Mucosa of rectum (tissue), 2 donors: ENCODE measurements around the gene DYRK4.
A peak's percentile ranks its signal among the peaks of the same experiment; 100 is the strongest.
"Not testable (repeated sequence)": the region's sequence is repeated elsewhere in the genome, so short reads cannot be mapped to it uniquely, and the experiment has no call there.

Source experiments
- H3K27ac ChIP-seq, 2 donors: one replicate each; pipeline ENCODE4 v1.7.0; 2013; ENCODE audit warnings: inconsistent platforms in 2 of 2, low read depth in 2 of 2, low read length in 2 of 2
- H3K27me3 ChIP-seq, 2 donors: one replicate each; pipeline ENCODE4 v1.7.0; 2013; ENCODE audit warnings: low read length in 2 of 2; ENCODE audit not compliant: control insufficient read depth in 2 of 2, insufficient read depth in 2 of 2
- H3K36me3 ChIP-seq, 2 donors: one replicate each; pipeline ENCODE4 v1.7.0; 2013; ENCODE audit warnings: low read length in 2 of 2; ENCODE audit not compliant: control insufficient read depth in 2 of 2, insufficient read depth in 2 of 2
- H3K4me1 ChIP-seq, 2 donors: one replicate each; pipeline ENCODE4 v1.7.0; 2013; ENCODE audit warnings: low read length in 2 of 2, mild to moderate bottlenecking in 1 of 2; ENCODE audit not compliant: control insufficient read depth in 2 of 2, insufficient read depth in 2 of 2
- H3K4me3 ChIP-seq, 2 donors: one replicate each; pipeline ENCODE4 v1.7.0; 2013; ENCODE audit warnings: low read length in 2 of 2
- H3K9ac ChIP-seq, 2 donors: one replicate each; pipeline ENCODE4 v1.7.0; 2013; ENCODE audit warnings: low read length in 2 of 2, low read depth in 1 of 2, mild to moderate bottlenecking in 1 of 2
- H3K9me3 ChIP-seq, 2 donors: one replicate each; pipeline ENCODE4 v1.7.0; 2013; ENCODE audit warnings: low read length in 2 of 2; ENCODE audit not compliant: control insufficient read depth in 2 of 2
- donor health status: healthy.
- donor health status: Normal muscosa, but diverticular disease.

The DYRK4 gene, protein sequence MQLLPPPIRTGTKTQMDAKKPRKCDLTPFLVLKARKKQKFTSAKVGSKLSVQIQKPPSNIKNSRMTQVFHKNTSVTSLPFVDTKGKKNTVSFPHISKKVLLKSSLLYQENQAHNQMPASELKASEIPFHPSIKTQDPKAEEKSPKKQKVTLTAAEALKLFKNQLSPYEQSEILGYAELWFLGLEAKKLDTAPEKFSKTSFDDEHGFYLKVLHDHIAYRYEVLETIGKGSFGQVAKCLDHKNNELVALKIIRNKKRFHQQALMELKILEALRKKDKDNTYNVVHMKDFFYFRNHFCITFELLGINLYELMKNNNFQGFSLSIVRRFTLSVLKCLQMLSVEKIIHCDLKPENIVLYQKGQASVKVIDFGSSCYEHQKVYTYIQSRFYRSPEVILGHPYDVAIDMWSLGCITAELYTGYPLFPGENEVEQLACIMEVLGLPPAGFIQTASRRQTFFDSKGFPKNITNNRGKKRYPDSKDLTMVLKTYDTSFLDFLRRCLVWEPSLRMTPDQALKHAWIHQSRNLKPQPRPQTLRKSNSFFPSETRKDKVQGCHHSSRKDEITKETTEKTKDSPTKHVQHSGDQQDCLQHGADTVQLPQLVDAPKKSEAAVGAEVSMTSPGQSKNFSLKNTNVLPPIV

DNA sequence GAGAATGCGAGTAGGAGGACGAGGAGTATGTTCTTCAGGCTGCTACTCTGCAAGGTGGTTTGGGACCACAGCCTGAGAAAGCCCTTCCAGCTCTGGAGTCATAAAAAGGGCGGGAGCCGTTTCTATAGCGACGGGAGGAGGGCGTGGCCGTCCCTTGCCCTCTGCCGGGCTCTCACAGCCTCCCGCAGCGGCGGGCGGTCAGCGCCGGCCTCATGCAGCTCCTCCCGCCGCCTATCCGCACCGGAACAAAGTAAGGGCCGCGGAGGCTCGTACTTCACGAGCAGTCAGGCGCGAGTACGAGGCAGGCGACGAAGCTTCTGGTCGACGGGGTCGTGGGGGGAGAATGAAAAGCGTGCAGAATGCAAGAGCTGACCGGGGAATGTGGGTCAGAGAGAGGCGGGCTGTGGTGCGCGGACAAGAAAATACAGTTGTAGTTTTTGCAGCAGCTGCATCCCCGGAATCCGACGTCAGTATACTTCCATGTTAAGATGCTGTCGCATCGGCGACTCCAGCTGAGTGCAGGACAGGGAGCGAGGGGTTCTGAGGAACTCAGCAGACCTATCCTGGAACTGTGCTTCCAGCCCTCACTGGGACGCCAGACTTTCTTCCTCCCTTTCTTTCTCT lies at the start of gene DYRK4:
Gene DYRK4 (plus strand): TSS at position 175 of the 624 bp plus-strand sequence. CDS start 38 bp downstream, at position 213.
- H3K27me3 ChIP-seq = no peaks in the 10 kb centered on the region
- H3K4me3 ChIP-seq = peak within 1 kb of the TSS; percentile 56 to 71
- peaks cover 2 to 11% of the 10 kb centered on the region in 2 donors for H3K4me1 ChIP-seq
- H3K9me3 ChIP-seq = no peaks in the 10 kb centered on the region
- peak within 1 kb of the TSS in 1 of 2 donors; percentile 63 for H3K27ac ChIP-seq
- H3K36me3 ChIP-seq = no peaks in the 10 kb centered on the region
- H3K9ac ChIP-seq = peak within 1 kb of the TSS; percentile 55 to 57

GRCh38 chr12:4518106-4518728 lies 43.8 kb upstream of the DYRK4 start:
- Histone ChIP-seq H3K4me1 (no peaks in the 10 kb centered on the region), H3K36me3 (peaks cover 5 to 17% of the 10 kb centered on the region in 2 donors), H3K27me3 (no peaks in the 10 kb centered on the region), H3K9me3 (no peaks in the 10 kb centered on the region), H3K9ac (no peak overlapping the region), H3K27ac (no peak overlapping the region), H3K4me3 (no peak overlapping the region)

- H3K9ac ChIP-seq, H3K9me3 ChIP-seq, H3K27ac ChIP-seq, H3K4me3 ChIP-seq, H3K4me1 ChIP-seq, H3K27me3 ChIP-seq: not testable (repeated sequence)
- peaks cover 9 to 12% of the 10 kb centered on the region in 2 donors for H3K36me3 ChIP-seq
These were observed 38.6 kb upstream of the DYRK4 start for GRCh38 chr12:4523443-4523842.

- Histone ChIP-seq H3K9me3 (no peaks in the 10 kb centered on the region), H3K9ac (no peak overlapping the region), H3K4me1 (no peaks in the 10 kb centered on the region), H3K27me3 (no peaks in the 10 kb centered on the region), H3K36me3 (peaks cover 16 to 19% of the 10 kb centered on the region in 2 donors), H3K4me3 (no peak overlapping the region), H3K27ac (no peak overlapping the region)
These were observed 35.0 kb upstream of the DYRK4 start for GRCh38 chr12:4526923-4527546.

GRCh38 chr12:4530160-4530559 lies 31.8 kb upstream of the DYRK4 start:
- Histone ChIP-seq H3K4me1 (no peaks in the 10 kb centered on the region), H3K9me3 (no peaks in the 10 kb centered on the region), H3K27ac (no peak overlapping the region), H3K4me3 (no peak overlapping the region), H3K36me3 (peaks cover 15 to 27% of the 10 kb centered on the region in 2 donors), H3K9ac (no peak overlapping the region), H3K27me3 (no peaks in the 10 kb centered on the region)

DNA sequence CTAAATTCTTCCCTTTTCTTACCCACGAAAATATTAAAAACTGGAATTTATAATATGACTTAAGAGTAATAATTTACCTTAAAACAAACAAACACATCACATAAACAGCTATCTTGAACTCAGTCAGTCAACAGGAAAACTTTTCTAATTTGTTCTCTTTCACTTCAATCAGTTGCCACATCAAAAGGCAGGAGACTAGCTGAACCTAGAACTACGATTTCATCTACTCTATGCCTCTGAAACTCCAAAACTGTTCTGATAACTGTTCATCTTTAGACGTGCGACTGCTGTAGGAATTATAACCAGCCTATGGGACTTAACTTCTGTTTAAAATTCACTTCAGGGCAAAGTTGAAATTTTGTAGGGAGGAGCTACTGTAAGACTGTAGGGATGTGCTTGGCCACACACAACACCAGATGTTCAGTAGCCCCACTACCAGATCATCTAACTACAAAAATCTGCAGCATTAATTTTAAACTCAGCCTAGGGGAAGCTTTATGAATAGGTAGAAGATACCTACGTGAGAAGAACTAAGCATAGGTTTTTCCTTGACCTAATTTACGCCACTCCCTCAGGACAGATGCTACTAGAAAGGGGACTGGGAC lies 30.9 kb upstream of the DYRK4 start:
- no peak overlapping the region for H3K4me3 ChIP-seq
- H3K27me3 ChIP-seq = no peaks in the 10 kb centered on the region
- H3K9me3 ChIP-seq = no peaks in the 10 kb centered on the region
- H3K27ac ChIP-seq = no peak overlapping the region
- peaks cover 14 to 24% of the 10 kb centered on the region in 2 donors for H3K36me3 ChIP-seq
- no peak overlapping the region for H3K9ac ChIP-seq
- no peaks in the 10 kb centered on the region for H3K4me1 ChIP-seq

DNA sequence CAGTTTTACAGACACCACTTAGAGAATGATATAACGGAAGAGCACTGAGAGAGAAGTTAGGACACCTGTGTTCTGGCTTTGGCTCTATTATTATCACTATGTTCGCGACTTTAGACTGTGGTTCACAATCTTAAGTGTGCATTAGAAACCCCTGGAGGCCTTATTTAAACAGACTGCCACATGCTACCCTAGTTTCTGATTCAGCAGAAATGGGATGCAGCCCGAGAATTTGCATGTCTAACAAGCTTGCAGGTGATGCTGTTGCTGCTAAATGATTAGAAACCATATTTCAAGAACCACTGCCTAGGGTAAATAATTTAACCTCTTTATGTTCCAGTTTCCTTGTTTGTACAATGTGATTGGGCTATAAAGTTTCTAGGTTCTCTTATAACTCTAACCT lies 26.9 kb upstream of the DYRK4 start:
- no peaks in the 10 kb centered on the region for H3K9me3 ChIP-seq
- no peak overlapping the region for H3K27ac ChIP-seq
- peaks cover 8 to 24% of the 10 kb centered on the region in 2 donors for H3K36me3 ChIP-seq
- no peak overlapping the region for H3K9ac ChIP-seq
- no peak overlapping the region for H3K4me3 ChIP-seq
- peaks cover 6 to 16% of the 10 kb centered on the region in 2 donors for H3K4me1 ChIP-seq
- H3K27me3 ChIP-seq = no peaks in the 10 kb centered on the region

DNA sequence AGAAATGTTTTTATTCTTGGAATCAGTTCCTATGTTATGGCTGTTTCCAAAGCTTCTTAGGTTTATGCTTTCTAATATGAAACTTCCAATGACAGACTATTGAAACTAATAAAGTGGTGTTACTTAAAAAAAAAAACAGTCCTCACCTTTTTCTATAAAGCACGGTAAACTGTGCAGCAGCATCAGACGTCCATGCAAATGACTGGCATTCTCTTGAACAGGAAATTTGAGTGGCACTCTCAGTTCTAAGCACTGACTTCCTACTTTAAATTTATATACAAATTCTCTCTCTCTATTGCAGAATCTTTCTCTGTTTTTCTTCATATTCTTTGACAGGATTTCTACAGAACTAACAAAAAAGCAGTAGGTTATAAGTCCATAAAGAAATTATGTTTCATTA lies 26.1 kb upstream of the DYRK4 start:
- Histone ChIP-seq H3K36me3 (peaks cover 8 to 24% of the 10 kb centered on the region in 2 donors), H3K9me3 (no peaks in the 10 kb centered on the region), H3K4me3 (no peak overlapping the region), H3K9ac (no peak overlapping the region), H3K27ac (no peak overlapping the region), H3K27me3 (no peaks in the 10 kb centered on the region), H3K4me1 (peaks cover 6 to 16% of the 10 kb centered on the region in 2 donors)
